Tibial artery (tissue), 4 donors: ENCODE results near the gene MAP7.

ENCODE experiments used
- DNase-seq, 2 donors: peaks; one replicate each; pipeline ENCODE4 v3.0.0-alpha.2; 2019
- H3K27ac ChIP-seq, 2 donors: fragments of 200-600 bp; sonication (generic) in 1 of 2; 1 replicate in 1 of 2; 2 replicates in 1 of 2; pipeline ENCODE4 v1.5.1; 2018 to 2019; ENCODE audit warnings: mild to moderate bottlenecking in 1 of 2
- H3K27me3 ChIP-seq, 2 donors: fragments of 200-600 bp; sonication (generic) in 1 of 2; one replicate each; pipeline versions ENCODE4 v1.5.1 to v1.6.0; 2016 to 2019
- H3K36me3 ChIP-seq, 3 donors: fragments of 200-600 bp; sonication (generic) in 2 of 3; one replicate each; pipeline ENCODE4 v1.5.1; 2016 to 2019; ENCODE audit warnings: mild to moderate bottlenecking in 2 of 3
- H3K4me1 ChIP-seq, 4 donors: fragments of 200-600 bp; sonication (generic) in 2 of 4; 1 replicate in 3 of 4; 2 replicates in 1 of 4; pipeline ENCODE4 v1.5.1; 2016 to 2019
- H3K4me3 ChIP-seq, 2 donors: fragments of 200-600 bp; sonication (generic) in 1 of 2; 1 replicate in 1 of 2; 2 replicates in 1 of 2; pipeline ENCODE4 v1.5.1; 2018 to 2019; ENCODE audit warnings: mild to moderate bottlenecking in 2 of 2
- H3K9me3 ChIP-seq, 3 donors: fragments of 200-600 bp; sonication (generic) in 1 of 3; one replicate each; pipeline ENCODE4 v1.5.1; 2016 to 2019
- intact Hi-C: fragments of 100-400 bp; cut with DNase I; formaldehyde crosslinking; loops from one replicate; pipeline ENCODE4 v1.15.0; 2023; ENCODE audit warnings: low total_unique reads
- TF ChIP-seq, protein P1 (sequence below), 2 experiments: fragments of 200-600 bp in 1 of 2; fragments of 450-650 bp in 1 of 2; IDR thresholded peaks; one replicate each; pipeline ENCODE4 v1.5.1; 2017 to 2019; ENCODE audit warnings: antibody characterized with exemption in 2 of 2, mild to moderate bottlenecking in 1 of 2, moderate library complexity in 1 of 2

MAP7 gene

DNA sequence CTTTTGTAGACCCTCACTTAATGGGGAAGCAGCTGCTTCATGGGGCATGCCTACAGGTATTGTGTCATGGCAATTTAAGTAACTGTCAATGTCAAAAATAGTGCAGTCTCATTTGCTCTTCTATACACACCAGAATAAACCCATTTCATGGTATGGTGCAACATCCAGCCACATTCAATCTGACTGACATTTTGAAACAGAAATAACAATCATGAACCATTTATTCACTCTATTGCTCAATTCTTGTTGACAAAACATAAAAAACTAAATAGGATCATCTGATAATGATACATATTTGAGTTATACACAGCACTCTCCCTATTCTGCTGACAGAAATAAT, 122.9 kb downstream of the MAP7 start:
- intact Hi-C loops, result no loop called here
- no peaks in the 10 kb centered on the region for H3K4me1 ChIP-seq
- H3K27ac ChIP-seq, result no peak overlapping the region
- TF ChIP-seq, protein P1, sequence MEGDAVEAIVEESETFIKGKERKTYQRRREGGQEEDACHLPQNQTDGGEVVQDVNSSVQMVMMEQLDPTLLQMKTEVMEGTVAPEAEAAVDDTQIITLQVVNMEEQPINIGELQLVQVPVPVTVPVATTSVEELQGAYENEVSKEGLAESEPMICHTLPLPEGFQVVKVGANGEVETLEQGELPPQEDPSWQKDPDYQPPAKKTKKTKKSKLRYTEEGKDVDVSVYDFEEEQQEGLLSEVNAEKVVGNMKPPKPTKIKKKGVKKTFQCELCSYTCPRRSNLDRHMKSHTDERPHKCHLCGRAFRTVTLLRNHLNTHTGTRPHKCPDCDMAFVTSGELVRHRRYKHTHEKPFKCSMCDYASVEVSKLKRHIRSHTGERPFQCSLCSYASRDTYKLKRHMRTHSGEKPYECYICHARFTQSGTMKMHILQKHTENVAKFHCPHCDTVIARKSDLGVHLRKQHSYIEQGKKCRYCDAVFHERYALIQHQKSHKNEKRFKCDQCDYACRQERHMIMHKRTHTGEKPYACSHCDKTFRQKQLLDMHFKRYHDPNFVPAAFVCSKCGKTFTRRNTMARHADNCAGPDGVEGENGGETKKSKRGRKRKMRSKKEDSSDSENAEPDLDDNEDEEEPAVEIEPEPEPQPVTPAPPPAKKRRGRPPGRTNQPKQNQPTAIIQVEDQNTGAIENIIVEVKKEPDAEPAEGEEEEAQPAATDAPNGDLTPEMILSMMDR (IDR thresholded peaks at IDR 0.05), result no peak
- no peak overlapping the region for H3K4me3 ChIP-seq
- DNase-seq, result no peak
- no peaks in the 10 kb centered on the region for H3K9me3 ChIP-seq
- H3K36me3 ChIP-seq, result no peaks in the 10 kb centered on the region
- H3K27me3 ChIP-seq, result no peaks in the 10 kb centered on the region

DNA sequence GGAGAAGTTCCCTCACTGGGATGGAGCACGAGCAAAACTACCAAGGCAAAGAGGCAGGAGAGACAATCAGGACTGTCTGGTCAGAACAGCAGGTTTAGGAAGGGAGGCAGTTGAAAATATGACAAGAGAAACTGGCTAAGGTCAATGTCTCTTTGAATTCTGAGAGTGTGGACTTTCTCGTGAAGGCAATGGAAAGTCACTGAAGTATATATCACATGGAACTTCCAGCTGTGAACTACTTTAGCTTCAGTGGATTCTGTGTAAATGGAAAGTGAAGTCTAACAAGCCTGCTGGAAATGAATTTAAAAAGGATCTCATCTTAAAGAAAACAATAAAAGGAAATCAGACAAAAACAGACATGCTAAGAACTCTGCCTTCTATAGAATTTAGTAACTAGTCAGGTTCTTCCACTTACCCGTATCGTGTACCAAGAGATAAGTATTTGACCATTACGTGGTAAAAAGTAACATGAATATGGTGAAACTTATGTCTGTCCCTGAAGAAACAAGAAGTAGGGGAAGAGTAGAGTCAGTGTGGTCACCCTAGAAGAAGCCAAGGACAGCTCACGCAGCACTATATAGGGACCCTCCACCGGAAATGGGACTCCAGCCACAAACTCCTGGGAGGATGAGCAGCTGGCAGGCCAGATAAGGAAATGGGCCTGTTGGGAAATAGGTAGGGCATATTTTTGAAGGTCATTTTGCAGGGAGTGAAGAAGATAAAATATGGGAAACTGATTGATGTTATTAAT, 123.4 kb downstream of the MAP7 start:
- intact Hi-C loops, result no loop called here
- H3K27me3 ChIP-seq, result no peaks in the 10 kb centered on the region
- H3K4me1 ChIP-seq, result no peaks in the 10 kb centered on the region
- TF ChIP-seq, protein P1 (IDR thresholded peaks at IDR 0.05), result no peak
- no peaks in the 10 kb centered on the region for H3K9me3 ChIP-seq
- no peaks in the 10 kb centered on the region for H3K36me3 ChIP-seq
- no peak overlapping the region for H3K4me3 ChIP-seq
- no peak overlapping the region for H3K27ac ChIP-seq
- DNase-seq, result no peak

DNA sequence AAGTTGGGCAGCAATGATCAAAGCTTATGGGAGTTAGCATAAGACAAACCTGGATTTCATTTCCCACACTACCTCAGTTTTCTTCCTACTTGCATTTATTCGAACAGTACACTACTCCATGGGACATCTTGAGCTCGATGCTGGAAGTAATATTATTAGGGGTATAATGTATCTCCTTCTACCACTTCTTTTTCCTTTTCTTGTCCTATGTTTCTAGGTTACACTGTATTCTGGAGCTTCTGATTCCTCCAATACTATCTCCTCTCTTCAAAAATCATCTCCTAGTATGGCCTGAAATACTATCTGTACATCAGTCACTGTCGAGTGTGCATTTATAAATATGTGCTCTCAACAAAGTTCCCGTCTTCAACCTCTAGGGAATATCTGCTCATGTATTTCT, 124.4 kb downstream of the MAP7 start:
- TF ChIP-seq, protein P1 (IDR thresholded peaks at IDR 0.05), result no peak
- DNase-seq, result no peak
- intact Hi-C loops, result no loop called here
- Histone ChIP-seq H3K27ac (no peak overlapping the region), H3K4me3 (no peak overlapping the region), H3K9me3 (no peaks in the 10 kb centered on the region), H3K27me3 (no peaks in the 10 kb centered on the region), H3K4me1 (no peaks in the 10 kb centered on the region), H3K36me3 (peaks cover 0 to 4% (median 0%) of the 10 kb centered on the region in 3 donors)

DNA sequence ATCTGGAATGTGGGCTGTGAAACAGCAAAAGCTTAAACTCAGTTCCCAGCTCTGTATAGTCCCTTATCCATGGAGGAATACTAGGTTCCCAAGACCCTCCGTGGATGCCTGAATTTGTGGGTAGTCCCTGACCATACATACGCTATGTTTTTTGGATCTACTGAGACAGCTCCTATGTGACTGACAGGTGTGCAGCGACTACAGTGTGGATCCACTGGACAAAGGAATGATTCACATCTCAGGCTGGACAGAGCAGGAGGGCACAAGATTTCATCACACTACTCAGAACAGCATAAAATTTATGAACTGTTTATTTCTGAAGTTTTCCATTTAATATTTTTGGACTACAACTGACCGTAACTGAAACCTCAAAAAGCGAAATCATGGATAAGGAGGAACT, 125.3 kb downstream of the MAP7 start:
- Histone ChIP-seq H3K9me3 (no peaks in the 10 kb centered on the region), H3K27ac (no peak overlapping the region), H3K36me3 (peaks cover 0 to 6% (median 0%) of the 10 kb centered on the region in 3 donors), H3K27me3 (no peaks in the 10 kb centered on the region), H3K4me1 (no peaks in the 10 kb centered on the region), H3K4me3 (no peak overlapping the region)
- intact Hi-C loops, result no loop called here
- DNase-seq, result no peak
- TF ChIP-seq, protein P1 (IDR thresholded peaks at IDR 0.05), result no peak

DNA sequence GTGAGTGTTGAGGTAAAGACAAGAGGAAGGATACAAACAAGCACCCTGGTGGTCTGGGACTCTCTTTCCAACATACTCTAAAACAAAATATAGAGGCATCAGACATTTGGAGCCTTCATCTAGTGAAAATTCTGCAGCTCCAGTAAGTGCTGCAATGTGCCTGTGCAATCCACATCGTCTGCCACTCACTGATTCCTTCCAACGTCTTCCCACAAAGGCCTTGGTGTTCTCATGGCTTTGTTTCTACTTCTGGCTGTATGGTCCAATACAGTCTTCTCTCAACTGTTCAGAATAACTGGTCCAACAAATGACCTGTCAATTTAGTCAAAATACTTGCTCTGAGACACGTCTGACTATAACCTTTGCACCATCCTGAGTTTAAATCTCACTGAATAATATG, 125.8 kb downstream of the MAP7 start:
- DNase-seq, result no peak
- Histone ChIP-seq H3K27ac (no peak overlapping the region), H3K27me3 (no peaks in the 10 kb centered on the region), H3K4me3 (no peak overlapping the region), H3K36me3 (peaks cover 0 to 6% (median 0%) of the 10 kb centered on the region in 3 donors), H3K4me1 (no peaks in the 10 kb centered on the region), H3K9me3 (no peaks in the 10 kb centered on the region)
- intact Hi-C loops, result no loop called here
- TF ChIP-seq, protein P1 (IDR thresholded peaks at IDR 0.05), result no peak
